ENCODE data around the gene ERAL1. TPM values are rescaled to one million over a fixed set of nuclear protein-coding genes. Genes with fewer than 3 reads are reported as not detected.

Gene ERAL1
- total and polyA plus RNA-seq, 2 of the 8 experiments (the other 6 are each of a cell fraction or from before 2014, with no cell fraction given): 67.8 to 122 TPM

- Histone ChIP-seq H3K4ac (replicated peaks; ENCODE audit: insufficient read length, low read depth, low read length) (no peak overlapping the region), H3K79me2 (ENCODE audit: control insufficient read depth in 1 of 2, insufficient read depth in 2 of 2, low read length in 2 of 2) (no peaks in the 10 kb centered on the region), H3K56ac (replicated peaks; ENCODE audit: insufficient read length, low read depth, low read length) (no peak overlapping the region), H2AFZ (ENCODE audit: low read length) (no peak overlapping the region), H2BK5ac (ENCODE audit: low read depth, low read length) (no peak overlapping the region), H3K27ac (ENCODE audit: low read depth, low read length) (no peak overlapping the region), H4K91ac (replicated peaks; ENCODE audit: insufficient read length, low read length) (no peak overlapping the region), H3K79me1 (ENCODE audit: low read depth, low read length) (no peaks in the 10 kb centered on the region), H2BK120ac (replicated peaks; ENCODE audit: low read depth, low read length) (no peak overlapping the region), H3K23ac (ENCODE audit: insufficient read length) (no peak overlapping the region), H3K4me2 (ENCODE audit: insufficient read depth in 1 of 2, low read depth in 2 of 2, low read length in 2 of 2) (no peak overlapping the region), H3K9ac (replicated peaks in 1 of 4; ENCODE audit: extremely low read depth in 1 of 4, low read depth in 3 of 4, low read length in 3 of 4) (no peak overlapping the region; a peak in 1 of 7 replicates), H4K20me1 (replicated peaks in 1 of 2; ENCODE audit: control insufficient read depth in 1 of 2, insufficient read depth in 2 of 2, low read length in 2 of 2) (peaks cover 0 to 1% of the 10 kb centered on the region in 2 experiments), H4K8ac (ENCODE audit: extremely low read depth, insufficient read depth, low read length) (no peak overlapping the region), H3K4me3 (ENCODE audit: extremely low read depth in 1 of 4, insufficient read depth in 2 of 4, low read depth in 3 of 4, low read length in 4 of 4) (no peak overlapping the region), H3K27me3 (replicated peaks in 1 of 4; ENCODE audit: control insufficient read depth in 3 of 4, extremely low read depth in 1 of 4, insufficient read depth in 3 of 4, low read length in 3 of 4) (no peaks in the 10 kb centered on the region; a peak in 1 of 7 replicates), H2BK15ac (ENCODE audit: low read length) (no peak overlapping the region), H3K36me3 (ENCODE audit: control insufficient read depth in 2 of 4, insufficient read depth in 4 of 4, low read length in 3 of 4) (no peaks in the 10 kb centered on the region; a peak in 2 of 8 replicates), H3K23me2 (ENCODE audit: low read depth, low read length) (no peaks in the 10 kb centered on the region), H3K4me1 (replicated peaks in 1 of 4; ENCODE audit: control insufficient read depth in 3 of 4, insufficient read depth in 4 of 4, low read length in 3 of 4) (peaks cover 0 to 6% (median 0%) of the 10 kb centered on the region in 4 experiments; a peak in 2 of 7 replicates), H2BK12ac (ENCODE audit: low read depth, low read length) (peak overlapping the region; percentile 5; the same call in 1 of the 2 replicates), H2AK5ac (ENCODE audit: low read depth, low read length) (no peak overlapping the region), H3K14ac (ENCODE audit: insufficient read length) (no peak overlapping the region), H2BK20ac (ENCODE audit: low read length) (no peak overlapping the region), H3K18ac (ENCODE audit: extremely low read depth, low read length) (no peak overlapping the region), H4K5ac (ENCODE audit: insufficient read length, low read depth, low read length) (no peak overlapping the region), H3K9me3 (ENCODE audit: insufficient read depth in 2 of 2, low read depth in 1 of 2, low read length in 1 of 2) (no peaks in the 10 kb centered on the region)
- 94% methylated on average over 13 of the region's 13 CpGs; no CpG with 5 or more reads in 1 of the 2 experiments for WGBS, 2 experiments (ENCODE audit: extremely low coverage in 1 of 2, insufficient coverage in 1 of 2, insufficient read length in 1 of 2, insufficient replicate concordance in 2 of 2, low coverage in 1 of 2, low lambda C conversion rate in 2 of 2, missing lambda C conversion rate in 1 of 2)
- CTCF ChIA-PET (ENCODE audit: partially characterized antibody): interaction anchor here (0.8 to 4.2 kb wide), 9 partner anchors 8 to 116 kb away, joined by 3 to 20 read pairs (median 5); no protein-coding TSS in a partner anchor
- POLR2A ChIA-PET (ENCODE audit: partially characterized antibody): interaction anchor here (0.7 to 2.3 kb wide), 8 partner anchors 14 to 145 kb away, joined by 3 to 6 read pairs (median 4); partner anchors contain the start of gene FLOT2
- no peak for FAIRE-seq
- DNase-seq (ENCODE audit: low read depth in 1 of 2, low spot score in 2 of 2): no peak
- TF ChIP-seq PHF8 (conservative IDR thresholded peaks at IDR 0.05; ENCODE audit: low read depth, low read length) (no peak), CREB1 (IDR thresholded peaks at IDR 0.05) (no peak), SRF (IDR thresholded peaks at IDR 0.05; ENCODE audit: low read depth, low read length) (no peak), CHD2 (IDR thresholded peaks at IDR 0.05; ENCODE audit: low read length) (no peak)
- TF ChIP-seq, protein P1, sequence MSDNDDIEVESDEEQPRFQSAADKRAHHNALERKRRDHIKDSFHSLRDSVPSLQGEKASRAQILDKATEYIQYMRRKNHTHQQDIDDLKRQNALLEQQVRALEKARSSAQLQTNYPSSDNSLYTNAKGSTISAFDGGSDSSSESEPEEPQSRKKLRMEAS (IDR thresholded peaks at IDR 0.05): no peak
Observed at GRCh38 chr17:28865946-28866752, 11.3 kb downstream of the ERAL1 start.

Measured in H1 (cell line).